Measurements from ENCODE around the gene COL13A1.

Gene COL13A1

DNA sequence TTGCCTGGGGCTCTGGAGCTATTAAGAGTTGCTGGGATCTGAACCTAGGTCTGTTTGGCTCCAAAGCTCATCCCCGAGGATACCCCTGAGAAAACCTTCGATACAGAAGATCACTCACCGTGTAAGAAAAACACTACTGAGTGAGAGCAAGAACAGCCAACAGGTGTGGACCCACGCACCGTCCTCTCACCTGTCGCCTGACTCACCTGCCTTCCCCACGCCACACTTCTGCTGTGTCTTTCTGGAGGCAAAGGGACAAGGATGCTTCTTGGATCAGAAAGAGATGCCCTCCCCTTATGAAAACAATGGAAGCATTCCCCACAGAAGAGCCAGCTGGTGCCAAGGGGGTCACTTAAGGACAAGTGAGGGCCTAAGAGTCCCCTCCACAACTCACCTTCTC is 46.7 kb downstream of the COL13A1 start:
- no peak for DNase-seq

DNA sequence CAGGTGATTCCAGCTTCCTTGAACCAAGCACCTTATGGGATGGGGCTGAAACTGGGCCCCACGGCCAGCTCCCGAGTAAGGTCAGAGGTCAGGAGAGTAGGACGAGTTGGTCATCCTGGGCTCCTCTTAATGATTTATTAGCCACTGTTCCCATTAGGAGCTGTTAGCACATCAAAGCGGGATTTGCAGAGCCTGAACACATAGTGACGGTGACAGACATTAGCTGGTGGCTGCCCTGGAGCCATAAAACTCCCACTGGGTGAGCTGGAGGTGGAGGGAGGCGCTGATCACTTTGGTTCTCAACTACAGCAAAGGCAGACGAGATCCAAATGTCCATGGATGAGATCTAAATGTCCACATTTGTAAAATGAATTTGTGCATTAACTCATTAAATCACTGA is 48.1 kb downstream of the COL13A1 start:
- DNase-seq, result no peak

GRCh38 chr10:69850440-69850839 is 48.7 kb downstream of the COL13A1 start:
- DNase-seq, result no peak

DNA sequence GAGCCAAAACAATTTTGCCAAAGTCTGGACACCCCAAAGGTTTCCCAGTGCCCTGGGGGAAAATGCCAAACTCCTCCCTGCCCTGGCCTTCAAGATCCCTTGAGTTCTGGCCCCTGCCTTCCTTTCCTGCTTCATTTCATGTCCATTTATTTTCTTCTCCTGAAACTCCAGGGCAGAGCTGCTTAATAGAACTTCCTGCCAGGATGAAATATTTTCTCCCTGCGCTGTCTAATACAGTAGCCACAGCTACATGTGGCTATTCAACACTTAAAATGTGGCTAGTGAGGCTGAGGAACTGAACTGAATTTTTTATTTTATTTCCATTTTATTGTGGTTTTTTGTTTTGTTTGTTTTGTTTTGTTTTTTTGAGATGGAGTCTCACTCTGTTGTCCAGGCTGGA is 49.6 kb downstream of the COL13A1 start:
- no peak for DNase-seq

DNA sequence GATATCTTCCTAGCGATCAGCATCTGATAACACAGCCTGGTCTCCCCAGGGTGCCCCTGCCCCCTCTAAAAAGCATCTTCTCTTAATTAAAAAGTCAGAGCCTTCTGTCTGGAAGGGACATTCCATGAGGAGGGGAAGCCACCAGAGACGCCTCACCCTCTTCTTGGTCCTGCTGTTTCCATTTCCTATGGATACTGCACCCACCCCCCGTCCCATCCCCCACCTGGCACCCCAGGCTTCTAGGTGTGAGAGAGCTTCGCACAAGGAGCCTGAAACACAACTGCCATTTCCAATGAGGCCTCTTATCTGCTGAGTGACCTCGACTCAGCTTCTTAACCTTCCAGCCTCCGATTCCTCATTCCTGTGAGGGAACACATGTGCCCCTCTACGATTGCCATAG is 51.4 kb downstream of the COL13A1 start:
- no peak for DNase-seq

DNA sequence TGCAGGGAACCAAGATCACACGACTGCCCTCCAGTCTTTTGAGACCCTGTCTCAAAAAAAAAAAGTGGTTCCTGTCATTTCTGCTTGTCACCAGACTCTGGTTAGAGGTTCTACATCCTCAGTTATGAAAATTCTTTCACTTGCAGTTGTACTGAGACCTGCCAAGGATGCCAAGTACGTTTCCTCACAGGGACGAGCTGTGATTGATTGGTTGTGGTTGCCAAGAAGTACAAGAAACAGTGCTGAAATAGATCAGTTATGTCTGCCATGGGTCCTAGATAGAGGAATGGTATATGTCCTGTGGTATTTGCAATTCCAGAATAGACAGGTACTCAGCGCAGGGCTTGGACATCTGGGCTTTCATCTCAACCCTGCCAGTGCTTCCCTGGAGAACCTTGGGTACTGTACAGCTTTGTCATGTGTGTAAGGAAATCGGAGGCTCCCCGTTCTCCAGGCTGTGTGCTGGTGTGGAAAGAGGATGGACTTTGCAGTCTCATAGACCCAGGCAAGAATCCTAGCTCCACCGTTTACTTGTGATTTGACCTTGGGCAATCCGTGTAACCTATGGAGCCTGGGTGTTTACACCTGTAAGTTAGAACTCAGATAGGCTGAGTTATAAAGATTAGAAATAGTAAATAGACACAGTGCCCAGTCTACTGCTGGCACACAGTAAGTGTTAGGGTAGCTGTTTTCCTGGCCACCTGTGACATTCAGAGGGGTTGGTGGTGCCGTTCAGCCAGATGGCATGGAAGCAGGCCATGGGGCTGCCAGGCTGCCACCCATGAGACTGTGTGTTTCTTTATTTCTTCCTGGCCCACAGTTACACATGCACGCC is 53.0 kb downstream of the COL13A1 start:
- DNase-seq, result no peak

DNA sequence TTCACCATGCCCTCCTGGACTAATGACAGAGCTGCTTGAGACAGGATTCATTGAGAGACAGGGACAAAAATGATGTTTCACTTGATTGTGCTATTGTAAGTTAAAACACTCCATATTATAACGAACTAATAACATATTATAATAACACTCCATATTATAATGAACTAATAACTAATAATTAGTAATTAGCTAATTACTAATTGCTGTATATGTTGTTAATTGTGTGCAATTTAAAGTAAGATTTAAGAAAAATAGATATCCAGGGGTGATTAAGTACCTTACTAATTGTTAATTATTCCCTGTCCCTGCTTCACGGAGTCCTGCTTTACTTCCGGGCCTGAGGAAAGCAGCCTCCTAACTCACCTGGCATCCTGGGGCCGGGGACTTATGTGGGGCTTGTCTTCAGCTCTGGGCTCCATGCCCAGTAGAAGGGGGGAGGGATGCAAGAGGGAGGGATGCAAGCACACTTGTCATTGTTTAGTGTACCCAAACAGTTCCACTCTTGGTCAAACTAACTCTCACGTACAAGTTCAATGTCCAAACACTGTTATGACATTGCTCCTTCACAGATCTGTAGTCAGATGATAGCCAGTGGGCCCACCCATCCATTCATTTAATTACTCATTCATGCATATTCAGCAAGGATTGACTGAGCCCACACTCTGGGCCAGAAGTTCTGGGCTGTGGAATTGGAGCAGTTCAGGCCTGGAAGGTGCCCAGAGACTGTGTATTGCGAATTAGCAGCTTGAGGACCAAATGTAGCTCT is 53.8 kb downstream of the COL13A1 start:
- no peak for DNase-seq

DNA sequence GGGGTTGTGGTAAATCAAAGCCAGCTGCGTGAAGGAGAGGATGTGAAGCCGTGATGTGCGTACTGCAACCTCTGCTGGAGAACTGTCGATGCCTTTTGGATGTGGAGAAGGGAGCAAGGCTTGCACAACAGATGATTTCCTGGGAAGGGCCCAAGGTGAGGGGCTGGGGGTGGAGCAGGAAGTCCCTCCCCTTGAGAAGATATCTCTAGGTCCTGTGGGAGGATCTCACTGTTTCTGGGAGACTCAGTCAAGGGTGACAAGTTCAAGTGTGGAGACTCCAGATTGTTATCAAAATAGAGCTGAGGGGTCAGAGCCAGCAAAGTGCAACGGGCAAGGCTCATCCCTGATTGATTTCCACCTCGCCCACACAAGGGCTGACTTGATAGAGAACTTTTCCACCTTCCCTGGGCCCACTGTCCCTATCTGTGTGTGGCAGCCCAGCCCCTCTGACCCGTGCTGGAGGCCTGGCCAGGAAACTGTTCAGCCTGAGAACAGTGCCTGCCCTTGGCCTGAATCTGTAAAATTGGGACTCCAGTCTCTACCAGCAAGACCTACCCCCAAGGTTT is 55.0 kb downstream of the COL13A1 start:
- no peak for DNase-seq

GRCh38 chr10:69858201-69858600 is 56.5 kb downstream of the COL13A1 start:
- no peak for DNase-seq

GRCh38 chr10:69860271-69860670 is 58.6 kb downstream of the COL13A1 start:
- DNase-seq, result no peak

GRCh38 chr10:69861251-69862240 is 59.8 kb downstream of the COL13A1 start:
- DNase-seq, result no peak

DNA sequence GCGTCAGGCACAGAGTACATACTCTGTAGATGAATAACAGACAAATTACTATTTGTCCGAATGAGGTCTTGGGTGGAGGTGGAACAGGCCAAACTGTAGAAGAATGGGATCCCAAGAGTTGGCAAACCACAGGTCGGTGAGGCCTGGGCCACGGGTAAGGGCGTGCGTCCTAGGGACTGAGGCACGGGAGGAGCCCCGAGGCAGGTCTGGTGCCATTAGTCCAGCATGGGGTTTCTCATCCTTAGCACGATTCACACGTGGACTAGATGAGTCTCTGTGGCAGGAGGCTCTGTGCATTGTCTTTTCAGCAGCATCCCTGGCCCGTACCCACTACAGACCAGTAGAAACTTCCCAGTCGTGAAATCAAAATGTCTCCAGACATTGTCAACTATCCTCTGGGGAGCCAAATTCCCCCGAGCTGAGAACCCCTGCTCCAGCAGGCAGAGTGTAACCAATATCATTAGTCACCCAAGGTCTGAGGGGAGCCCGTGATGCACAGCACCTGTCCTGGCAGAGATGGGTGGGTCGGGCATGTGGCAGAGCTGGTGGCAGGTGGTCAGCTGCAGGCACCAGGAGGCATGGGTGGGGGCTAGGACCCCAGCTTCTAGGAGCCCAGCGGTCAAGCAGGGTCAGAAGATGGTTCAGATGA is 61.3 kb downstream of the COL13A1 start:
- DNase-seq, result no peak

- no peak for DNase-seq
Observed at GRCh38 chr10:69863580-69863979, 61.9 kb downstream of the COL13A1 start.

DNA sequence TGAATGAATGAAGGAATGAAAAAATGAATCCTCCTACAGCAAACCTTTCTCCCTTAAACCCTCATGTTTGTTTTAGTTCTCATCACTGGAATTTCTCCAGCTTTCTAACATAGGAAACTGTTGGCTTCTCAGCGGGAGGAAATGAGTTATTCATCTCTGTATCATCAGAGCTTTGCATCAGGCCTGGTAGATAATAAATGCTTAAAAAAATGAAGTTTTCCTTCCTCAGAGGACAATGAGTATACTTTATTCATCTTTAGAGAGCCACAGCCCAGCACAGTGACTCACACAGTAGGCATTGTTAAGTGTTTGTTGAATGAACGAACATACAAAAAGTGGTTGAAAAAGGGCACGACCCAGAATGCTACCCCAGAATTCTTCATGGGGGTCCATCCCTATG is 62.6 kb downstream of the COL13A1 start:
- no peak for DNase-seq

DNA sequence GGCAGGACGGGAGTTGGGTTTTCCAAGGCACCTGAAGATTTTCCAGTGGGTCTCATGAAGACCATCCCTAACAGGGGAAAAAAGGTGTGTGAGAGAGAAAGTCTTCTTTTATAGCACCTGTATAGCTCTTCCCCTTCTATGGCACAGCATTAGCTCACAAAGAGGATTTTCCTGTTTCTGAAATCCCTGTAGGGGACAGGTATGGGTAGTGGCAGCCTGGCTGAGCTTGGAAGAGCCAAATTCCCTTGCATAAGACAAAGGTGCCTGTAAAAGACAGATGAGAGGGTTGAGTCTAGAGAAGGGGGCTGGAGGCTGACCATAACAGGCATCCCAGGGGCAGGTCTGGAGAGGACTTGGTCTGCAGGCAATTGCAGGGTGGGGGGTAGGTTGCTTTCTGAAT is 63.7 kb downstream of the COL13A1 start:
- no peak for DNase-seq

DNA sequence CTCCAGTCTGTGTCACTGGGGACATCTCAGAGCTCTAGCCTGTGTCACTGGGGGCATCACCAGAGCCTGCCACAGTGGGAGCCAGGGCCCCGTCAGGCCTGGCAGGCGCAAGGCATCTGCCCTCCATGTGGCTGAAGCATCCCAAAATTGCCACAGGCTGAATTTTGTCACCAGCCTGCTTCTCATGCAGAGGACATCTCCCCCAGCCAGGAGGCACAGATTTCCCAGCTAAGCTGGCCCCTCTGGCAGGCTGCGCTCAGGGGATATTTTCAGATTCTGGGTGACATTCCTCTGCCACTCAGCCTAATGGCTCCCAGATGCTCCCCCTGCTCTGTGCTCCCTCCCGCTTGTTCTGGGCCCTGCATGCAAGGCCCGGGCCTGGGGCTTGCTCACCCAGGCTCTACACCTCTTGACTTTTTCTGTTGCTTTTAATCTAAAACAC is 64.6 kb downstream of the COL13A1 start:
- no peak for DNase-seq

- DNase-seq, result no peak
Observed at GRCh38 chr10:69866688-69867461, 65.2 kb downstream of the COL13A1 start.

GRCh38 chr10:69867699-69868558 is 66.2 kb downstream of the COL13A1 start:
- no peak for DNase-seq

DNA sequence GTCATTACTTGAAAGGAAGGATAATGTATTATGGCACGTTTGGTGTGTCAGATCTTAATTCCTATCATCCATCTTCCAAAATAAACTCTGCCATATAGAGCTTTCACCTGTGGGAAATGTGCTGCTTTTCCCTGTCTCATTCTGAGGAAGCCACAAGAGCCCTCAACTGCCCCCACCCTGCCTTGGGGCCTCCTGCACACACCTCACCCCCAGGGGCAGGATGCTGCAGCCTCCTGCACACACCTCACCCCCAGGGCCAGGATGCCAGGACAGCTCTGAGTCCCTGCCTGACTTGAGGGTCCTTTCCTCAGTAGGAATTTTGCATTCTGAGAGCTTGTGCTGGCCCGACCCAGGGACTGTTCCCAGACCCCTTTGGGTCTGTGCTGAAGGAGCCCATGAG is 67.1 kb downstream of the COL13A1 start:
- no peak for DNase-seq

GRCh38 chr10:69869291-69869961 is 67.7 kb downstream of the COL13A1 start:
- no peak for DNase-seq
